ENCODE data around the gene LMOD3.

DNA sequence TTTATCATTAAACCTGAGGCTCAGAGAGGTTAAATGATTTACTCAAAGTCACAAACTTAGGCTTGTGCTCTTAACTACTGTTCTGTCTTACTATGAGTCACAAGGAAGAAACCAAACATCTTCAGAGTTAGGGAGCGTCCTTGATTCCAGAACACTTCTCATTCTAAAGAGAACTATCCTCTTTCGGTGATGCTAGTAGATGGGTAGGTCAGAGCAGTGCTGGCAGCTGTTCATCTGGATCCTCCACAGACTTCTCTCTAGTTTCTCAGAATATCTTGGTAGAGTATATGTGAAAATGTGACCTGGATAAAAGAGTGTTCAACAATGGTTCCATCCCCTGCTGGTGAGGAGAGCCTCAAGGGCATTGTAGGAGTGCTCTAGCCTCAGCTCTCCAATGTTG lies 34.3 kb downstream of the LMOD3 start:
- no peak for TF ChIP-seq SRF (IDR thresholded peaks at IDR 0.05; ENCODE audit: low read depth, low read length)
- no peak for TF ChIP-seq EZH2 (IDR thresholded peaks at IDR 0.05; ENCODE audit: low read depth, low read length, severe bottlenecking)
- TF ChIP-seq, protein P1, sequence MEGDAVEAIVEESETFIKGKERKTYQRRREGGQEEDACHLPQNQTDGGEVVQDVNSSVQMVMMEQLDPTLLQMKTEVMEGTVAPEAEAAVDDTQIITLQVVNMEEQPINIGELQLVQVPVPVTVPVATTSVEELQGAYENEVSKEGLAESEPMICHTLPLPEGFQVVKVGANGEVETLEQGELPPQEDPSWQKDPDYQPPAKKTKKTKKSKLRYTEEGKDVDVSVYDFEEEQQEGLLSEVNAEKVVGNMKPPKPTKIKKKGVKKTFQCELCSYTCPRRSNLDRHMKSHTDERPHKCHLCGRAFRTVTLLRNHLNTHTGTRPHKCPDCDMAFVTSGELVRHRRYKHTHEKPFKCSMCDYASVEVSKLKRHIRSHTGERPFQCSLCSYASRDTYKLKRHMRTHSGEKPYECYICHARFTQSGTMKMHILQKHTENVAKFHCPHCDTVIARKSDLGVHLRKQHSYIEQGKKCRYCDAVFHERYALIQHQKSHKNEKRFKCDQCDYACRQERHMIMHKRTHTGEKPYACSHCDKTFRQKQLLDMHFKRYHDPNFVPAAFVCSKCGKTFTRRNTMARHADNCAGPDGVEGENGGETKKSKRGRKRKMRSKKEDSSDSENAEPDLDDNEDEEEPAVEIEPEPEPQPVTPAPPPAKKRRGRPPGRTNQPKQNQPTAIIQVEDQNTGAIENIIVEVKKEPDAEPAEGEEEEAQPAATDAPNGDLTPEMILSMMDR (IDR thresholded peaks at IDR 0.05; ENCODE audit: control extremely low read depth in 1 of 3, insufficient read depth in 1 of 3, low read depth in 1 of 3, low read length in 3 of 3): no peak
- TF ChIP-seq, protein P2, sequence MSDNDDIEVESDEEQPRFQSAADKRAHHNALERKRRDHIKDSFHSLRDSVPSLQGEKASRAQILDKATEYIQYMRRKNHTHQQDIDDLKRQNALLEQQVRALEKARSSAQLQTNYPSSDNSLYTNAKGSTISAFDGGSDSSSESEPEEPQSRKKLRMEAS (IDR thresholded peaks at IDR 0.05): no peak
- TF ChIP-seq POLR2AphosphoS5 (IDR thresholded peaks at IDR 0.05; ENCODE audit: low read depth, low read length): no peak
- no peak for TF ChIP-seq SIN3A (conservative IDR thresholded peaks at IDR 0.05 in 1 of 2, IDR thresholded peaks at IDR 0.05 in 1 of 2; ENCODE audit: low read depth in 1 of 2, low read length in 2 of 2)
- no peak for TF ChIP-seq RNF2 (IDR thresholded peaks at IDR 0.05; ENCODE audit: borderline replicate concordance, low read depth, low read length, missing control alignments, poor library complexity, severe bottlenecking)
- TF ChIP-seq, protein P3, sequence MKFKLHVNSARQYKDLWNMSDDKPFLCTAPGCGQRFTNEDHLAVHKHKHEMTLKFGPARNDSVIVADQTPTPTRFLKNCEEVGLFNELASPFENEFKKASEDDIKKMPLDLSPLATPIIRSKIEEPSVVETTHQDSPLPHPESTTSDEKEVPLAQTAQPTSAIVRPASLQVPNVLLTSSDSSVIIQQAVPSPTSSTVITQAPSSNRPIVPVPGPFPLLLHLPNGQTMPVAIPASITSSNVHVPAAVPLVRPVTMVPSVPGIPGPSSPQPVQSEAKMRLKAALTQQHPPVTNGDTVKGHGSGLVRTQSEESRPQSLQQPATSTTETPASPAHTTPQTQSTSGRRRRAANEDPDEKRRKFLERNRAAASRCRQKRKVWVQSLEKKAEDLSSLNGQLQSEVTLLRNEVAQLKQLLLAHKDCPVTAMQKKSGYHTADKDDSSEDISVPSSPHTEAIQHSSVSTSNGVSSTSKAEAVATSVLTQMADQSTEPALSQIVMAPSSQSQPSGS (IDR thresholded peaks at IDR 0.05; ENCODE audit: low read length): no peak
- TF ChIP-seq TBP (IDR thresholded peaks at IDR 0.05; ENCODE audit: low read depth, low read length): no peak
- no peak for TF ChIP-seq POU5F1 (IDR thresholded peaks at IDR 0.05; ENCODE audit: low read depth, low read length)
- TF ChIP-seq RBBP5 (IDR thresholded peaks at IDR 0.05; ENCODE audit: borderline replicate concordance, low read depth, low read length): no peak
- no peak for TF ChIP-seq RXRA (IDR thresholded peaks at IDR 0.05; ENCODE audit: insufficient read depth, low read depth, low read length)

All from H1 (cell line).